HG02610 (cell line): ENCODE results near the gene PCDH10.
"Not testable (repeated sequence)": the region's sequence is repeated elsewhere in the genome, so short reads cannot be mapped to it uniquely, and the experiment has no call there.

Experiments
- ATAC-seq: cut with Tn5 transposase; IDR thresholded peaks from one replicate; pipeline ENCODE4 v1.9.1; 2021; ENCODE audit warnings: mild to moderate bottlenecking, moderate library complexity; ENCODE audit not compliant: unreplicated experiment

The PCDH10 gene

GRCh38 chr4:133240451-133240850, 91.4 kb downstream of the PCDH10 start:
- ATAC-seq, result not testable (repeated sequence)
